HG03575 (cell line): ENCODE data around the gene SULF2.

Source experiments
- ATAC-seq: cut with Tn5 transposase; IDR thresholded peaks from one replicate; pipeline ENCODE4 v1.9.1; 2021; ENCODE audit not compliant: unreplicated experiment, insufficient number of reproducible peaks, low FRiP score; ENCODE audit errors: extremely low read depth

SULF2 gene

DNA sequence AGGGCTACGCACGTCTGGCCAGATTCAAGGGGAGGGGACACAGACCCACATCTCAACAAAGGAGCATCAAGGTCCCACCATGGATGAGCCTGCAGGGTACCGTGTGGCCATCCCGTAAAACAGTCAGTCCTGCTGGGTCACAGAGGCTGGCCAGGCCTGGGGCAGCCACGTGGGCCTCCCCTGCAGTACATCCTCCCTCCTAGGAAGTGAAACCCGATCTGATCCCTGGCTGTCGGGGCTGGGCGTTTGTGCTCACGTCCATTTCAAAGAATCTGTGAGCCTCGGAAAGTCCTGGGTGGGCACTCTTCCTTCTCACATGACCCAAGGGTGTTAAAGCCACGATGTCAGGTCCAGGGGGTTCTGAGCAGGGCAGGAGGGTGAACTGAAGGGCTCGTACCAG, 14.3 kb downstream of the SULF2 start:
- ATAC-seq = no peak

GRCh38 chr20:47768016-47768824, 17.1 kb downstream of the SULF2 start:
- ATAC-seq = no peak

DNA sequence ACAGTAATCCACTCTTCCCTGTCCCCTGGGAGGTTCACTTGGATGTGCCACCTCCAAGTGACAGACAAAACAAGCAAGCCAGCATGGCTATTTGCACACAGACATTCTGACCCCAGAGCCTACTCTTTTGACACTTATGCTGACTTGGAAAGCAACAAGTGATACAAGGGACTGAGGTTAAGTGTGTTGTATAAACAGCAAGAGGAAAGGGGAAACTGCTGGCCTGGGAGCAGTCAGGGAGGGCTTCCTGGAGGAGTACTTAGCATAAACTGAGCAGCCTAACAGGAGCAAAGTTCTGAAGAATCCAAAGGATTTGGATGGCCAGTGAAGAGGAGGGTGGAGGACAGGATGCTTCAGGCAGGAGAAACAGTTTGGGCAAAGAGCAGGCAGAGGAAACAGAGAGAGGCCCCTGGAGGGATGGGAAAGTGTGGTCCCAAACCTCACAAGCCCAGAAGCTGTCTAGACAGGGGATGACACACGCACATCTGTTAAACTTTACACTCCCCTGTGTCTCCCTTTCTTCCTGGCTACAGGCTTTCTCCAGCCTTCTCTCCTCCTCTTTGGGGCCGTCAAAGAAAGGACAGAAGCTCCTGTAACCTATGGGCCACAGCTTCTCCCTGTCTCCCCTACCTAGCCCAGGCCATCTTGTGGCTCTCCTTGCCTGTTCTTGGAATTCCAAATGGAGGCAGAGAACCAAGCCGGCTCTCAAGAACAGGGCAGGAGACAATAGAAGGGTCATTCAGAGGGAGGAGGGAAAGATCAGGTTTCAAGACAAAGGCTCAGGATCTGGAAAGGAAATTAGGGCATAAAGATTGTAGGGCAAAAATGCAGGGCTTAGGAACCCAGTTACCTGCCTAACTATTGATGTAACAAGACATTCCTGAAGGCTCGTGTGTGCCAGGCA, 19.3 kb downstream of the SULF2 start:
- ATAC-seq = no peak

DNA sequence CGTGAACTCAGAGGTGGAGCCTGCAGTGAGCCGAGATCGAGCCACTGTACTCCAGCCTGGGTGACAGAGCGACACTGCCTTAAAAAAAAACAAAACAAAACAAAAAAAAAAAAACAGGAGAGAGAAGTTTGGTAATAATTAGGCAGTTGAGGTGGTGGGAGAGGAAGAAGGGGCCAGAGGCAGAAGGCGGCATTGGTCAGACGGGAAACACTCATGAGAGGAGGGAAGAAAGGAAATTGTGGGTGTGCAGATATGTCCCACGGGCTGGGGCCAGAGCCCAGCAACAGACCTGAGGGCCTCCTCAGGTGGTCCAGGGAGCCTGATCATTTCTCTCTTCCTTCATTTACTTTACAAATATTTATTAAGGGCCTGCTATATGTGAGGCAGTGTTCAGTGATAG, 20.0 kb downstream of the SULF2 start:
- no peak for ATAC-seq

DNA sequence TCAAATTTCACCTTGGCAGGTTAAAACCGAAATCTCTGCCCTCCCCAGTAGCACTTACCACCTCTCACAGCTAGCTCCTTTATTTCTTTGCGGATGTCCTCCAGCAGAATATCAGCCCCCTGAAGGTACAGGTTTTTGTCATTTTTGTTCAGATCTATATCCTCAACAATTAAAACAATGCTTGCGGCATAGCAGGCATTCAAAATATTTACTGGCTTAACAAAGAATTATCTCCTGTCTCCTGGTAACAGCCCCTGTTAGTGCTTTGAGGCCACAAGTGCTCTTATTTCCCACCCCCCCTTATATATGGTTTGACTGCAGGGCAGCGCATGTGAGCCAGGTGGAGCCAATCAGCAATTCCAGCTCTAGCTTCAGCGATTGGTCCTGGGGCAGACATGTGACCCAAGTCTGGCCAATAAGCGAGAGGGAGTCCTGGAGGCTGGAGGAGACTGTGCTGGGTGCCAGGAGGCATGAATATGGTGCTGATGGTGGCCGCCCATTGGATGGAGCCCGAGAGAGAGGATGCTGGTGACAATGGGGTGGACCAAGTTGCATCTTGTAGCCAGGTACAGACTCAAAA, 21.0 kb downstream of the SULF2 start:
- no peak for ATAC-seq

DNA sequence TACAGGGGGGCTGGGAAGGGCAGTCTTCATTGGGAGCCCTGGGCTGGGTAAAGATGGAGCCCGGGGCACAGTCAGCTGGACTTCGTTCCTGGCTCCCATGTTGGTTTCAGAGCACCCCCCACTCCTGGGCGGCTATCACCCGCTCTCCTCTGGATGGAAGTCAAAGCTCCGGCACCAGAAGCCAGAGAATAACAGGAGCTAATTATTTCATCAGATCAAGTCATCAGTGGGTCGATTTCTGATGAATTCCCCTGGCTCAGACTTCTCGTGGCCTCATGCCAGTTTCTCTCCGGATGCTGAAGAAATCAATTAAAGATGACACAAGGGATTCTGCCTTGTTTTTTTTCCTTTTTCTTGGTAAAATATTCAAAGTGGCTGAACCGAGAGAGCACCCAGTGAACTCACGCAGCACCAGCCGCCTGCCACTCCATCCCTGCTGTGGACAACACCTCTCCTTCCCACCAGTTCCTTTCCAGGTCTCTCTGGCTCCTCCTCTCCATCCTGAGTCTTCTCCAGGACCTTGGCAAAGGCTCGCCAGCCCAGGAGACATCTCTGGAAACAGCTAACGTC, 22.5 kb downstream of the SULF2 start:
- no peak for ATAC-seq

DNA sequence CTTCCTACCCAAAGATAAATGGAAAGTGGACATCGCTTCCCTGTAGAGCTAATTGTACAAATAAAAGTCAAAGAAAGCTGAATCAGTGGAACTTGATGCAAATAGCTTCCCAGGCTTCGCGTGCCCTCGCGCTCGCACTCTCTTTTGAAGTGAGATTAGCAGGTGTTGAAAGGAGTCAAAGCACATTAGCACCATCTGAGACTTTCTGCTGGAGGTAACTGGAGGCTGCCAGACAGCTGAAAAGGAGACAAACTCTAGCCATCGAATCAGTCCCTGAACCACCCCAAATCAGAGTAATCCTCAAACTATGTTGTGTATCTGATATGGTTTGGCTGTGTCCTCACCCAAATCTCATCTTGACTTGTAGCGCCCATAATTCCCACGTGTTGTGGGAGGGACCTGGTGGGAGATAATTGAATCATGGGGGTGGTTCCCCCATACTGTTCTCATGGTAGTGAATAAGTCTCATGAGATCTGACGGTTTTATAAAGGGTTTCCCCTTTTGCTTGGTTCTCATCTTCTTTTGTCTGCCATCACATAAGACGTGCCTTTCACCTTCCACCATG, 23.7 kb downstream of the SULF2 start:
- no peak for ATAC-seq

DNA sequence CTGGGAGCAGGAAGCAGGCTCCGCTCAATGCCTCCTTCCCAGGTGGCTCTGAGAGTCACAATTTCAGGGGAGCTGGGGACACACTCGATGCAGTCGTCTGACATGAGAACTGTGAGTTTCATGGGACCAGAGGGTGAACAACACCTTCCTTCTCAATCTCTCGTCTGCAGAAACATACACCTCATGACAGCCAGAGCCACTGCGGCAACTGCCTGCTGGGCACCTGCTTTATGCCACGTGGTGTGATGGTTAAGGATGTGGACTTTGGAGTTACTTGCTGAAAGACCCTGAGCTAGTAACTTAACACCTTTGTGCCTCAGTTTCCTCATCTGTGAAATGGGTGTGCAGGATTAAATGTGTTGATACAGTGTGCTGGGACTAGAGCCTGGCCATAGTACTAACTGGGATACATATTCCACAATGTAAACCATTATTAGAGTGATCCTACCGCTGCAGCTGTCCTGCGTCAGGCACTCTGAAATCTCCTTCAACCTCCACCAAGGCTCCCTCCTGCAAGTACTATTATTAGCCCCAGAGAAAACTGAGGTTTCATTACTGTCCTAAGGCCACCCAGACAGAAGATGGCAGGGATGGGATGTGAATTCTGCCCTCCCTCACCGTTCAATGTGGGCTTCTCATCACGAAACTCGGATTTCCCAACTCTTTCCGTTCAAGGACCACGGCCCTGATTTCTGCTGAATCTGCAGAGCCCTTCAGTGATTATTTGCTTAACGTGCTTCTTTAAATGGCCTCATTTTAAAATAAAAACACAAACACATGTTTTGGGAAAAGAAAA, 24.4 kb downstream of the SULF2 start:
- no peak for ATAC-seq

DNA sequence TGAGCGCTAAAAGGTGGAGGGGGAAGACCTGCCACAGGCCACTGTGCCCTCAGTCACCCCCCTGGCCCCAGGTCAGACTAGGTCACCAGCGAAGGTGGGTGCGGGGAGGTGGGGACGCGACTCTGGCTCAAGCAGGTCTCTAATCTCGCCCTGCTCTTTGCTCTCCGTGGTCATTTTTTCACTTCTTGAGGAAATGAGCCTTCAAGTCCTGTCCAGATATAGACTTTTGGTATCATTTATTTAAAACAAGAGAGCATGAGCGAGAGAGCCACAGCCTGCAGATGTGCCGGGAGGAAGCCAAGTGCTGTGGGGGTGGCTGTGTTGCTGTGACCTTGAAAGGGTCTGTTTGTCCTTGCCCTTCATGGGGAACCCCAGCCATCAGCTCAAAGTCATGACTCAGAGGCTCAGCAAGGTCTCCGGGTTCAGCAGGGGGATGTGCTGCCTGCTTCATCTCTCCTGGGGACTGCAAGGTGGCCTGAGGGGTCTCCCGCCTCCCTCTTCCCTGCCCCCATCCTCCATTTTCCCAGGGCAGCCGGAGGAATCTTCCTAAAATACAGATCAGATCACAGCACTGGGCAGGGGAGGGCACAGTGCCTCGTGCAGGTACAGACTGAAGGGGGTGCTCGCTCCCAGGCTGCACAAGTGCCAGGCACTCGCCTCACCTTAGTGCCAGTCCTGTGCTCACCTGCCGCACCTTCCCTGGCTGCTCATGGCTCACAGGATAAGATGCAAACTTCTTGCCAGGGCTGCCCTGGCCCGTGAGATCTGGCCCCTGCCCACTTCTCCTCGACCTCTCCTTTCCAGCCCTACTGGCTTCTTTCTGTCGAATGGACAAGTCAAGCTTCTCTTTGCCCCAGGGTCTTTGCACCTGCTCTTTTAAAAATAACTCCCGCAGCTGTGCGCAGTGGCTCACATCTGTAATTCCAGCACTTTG, 26.5 kb downstream of the SULF2 start:
- no peak for ATAC-seq

GRCh38 chr20:47757145-47758035, 27.9 kb downstream of the SULF2 start:
- ATAC-seq = no peak

GRCh38 chr20:47754946-47755652, 30.2 kb downstream of the SULF2 start:
- ATAC-seq = no peak

- ATAC-seq = no peak
Observed at GRCh38 chr20:47754388-47754715, 30.9 kb downstream of the SULF2 start.

DNA sequence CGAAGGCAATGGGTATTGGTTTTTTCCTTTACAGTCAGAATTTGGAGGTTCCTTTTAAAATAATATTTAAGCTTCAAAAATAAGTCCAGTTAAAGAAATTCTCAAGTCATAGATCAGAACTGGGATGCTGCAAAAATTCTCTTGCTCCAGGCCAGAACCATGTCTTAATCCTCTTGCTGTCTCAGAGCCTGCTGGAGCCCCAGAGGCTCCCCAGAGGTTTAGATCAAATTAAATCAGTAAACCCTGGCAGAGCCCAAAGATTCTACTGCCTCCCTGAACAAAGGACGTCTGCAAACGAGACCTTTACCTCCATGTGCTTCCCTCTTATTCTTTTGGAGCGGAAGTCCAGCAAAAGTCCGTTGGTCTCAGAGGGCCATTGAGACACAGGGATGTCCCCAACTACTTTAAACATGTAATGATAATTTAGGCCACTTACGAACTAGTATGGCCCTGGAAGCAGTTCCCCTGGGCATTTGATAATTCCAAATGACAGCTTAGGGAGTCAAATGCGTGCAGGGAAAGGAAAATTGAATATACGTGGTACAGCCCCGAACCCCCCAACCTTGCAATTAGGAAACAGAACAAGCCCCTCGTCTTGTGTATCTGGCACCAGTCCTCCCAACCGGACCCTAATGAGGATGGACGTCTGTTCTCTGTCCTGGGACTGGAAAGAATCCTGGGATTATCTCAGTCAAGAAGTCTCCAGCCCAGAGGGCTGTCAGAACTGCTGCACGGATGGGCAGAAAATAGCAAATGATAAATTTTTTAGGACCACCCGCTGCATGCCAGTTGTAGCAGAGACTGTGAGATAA, 31.5 kb downstream of the SULF2 start:
- no peak for ATAC-seq

DNA sequence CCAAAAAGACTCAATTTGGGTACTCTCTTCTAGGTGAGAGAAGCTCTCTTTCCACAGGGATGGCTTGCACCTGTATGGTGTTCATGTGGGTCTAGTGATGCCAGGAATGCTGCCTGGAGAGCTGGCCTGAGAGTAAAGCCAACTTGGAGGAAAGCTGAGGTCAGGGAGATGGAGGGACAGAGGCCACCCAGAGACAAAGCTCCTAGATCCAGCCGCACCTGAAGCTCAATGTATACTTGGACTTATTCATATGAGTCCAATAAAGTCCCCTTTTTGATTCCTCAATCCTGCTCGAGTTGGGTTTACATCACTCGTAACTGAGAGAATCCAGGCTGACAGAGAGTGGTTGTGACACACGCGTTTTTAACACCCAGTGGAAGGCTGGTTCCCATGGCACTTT, 33.8 kb downstream of the SULF2 start:
- no peak for ATAC-seq

- ATAC-seq = no peak
Observed at GRCh38 chr20:47749339-47749738, 35.9 kb downstream of the SULF2 start.
